ENCODE measurements around the gene LRP1B.

LRP1B gene

GRCh38 chr2:141928476-141928875 is 202.3 kb downstream of the LRP1B start:
- TF ChIP-seq CTCF (conservative IDR thresholded peaks at IDR 0.05), result no peak
- no peak overlapping the region for H3K27ac ChIP-seq

GRCh38 chr2:141927536-141927935 is 203.3 kb downstream of the LRP1B start:
- no peak overlapping the region for H3K27ac ChIP-seq
- TF ChIP-seq CTCF (conservative IDR thresholded peaks at IDR 0.05), result no peak

GRCh38 chr2:141925511-141925910 is 205.3 kb downstream of the LRP1B start:
- TF ChIP-seq CTCF (conservative IDR thresholded peaks at IDR 0.05), result no peak
- H3K27ac ChIP-seq, result no peak overlapping the region

DNA sequence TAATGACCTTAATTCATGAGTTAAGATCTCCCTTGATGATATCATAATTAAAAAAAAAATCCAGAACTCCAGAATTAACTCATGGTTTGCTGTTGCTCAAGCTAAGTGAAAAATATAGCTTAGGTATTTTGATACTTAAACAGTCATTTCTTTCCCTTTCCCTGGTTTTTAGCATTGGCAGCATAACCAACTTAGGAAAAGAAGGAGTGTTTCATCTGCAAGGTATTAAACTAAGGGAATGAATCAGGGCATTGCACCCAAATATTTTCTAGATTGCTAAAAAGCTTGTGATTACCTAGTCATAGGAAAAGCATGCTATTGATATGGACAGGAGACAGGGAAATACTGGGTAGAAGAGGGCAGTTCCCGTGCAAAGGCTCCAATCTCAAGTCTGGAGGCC is 207.2 kb downstream of the LRP1B start:
- no peak for TF ChIP-seq CTCF (conservative IDR thresholded peaks at IDR 0.05)
- no peak overlapping the region for H3K27ac ChIP-seq

- peak; percentile 75 for TF ChIP-seq CTCF (conservative IDR thresholded peaks at IDR 0.05)
- no peak overlapping the region for H3K27ac ChIP-seq
Measured at GRCh38 chr2:141911485-141912066, 219.2 kb downstream of the LRP1B start.

DNA sequence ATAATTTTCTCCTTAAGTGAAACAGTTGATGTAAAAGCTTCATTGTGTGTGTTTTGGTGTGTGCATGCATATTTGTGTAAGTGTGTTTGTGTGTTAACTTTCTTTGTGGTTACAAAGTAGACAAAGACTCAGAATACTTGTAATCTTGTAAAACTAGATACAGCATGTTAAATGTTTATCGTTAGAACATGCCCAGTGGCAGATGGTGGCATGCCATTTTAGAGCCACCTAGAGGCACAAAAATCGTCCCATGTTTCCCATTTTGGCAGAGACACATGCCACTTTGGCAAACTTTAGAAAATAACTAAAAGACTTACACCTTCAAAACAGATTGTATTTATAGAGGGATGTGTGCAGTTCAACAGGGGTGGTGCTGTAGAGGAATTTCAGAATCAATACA is 224.1 kb downstream of the LRP1B start:
- peak; percentile 71 for TF ChIP-seq CTCF (conservative IDR thresholded peaks at IDR 0.05)
- peak overlapping the region; percentile 34 for H3K27ac ChIP-seq

- TF ChIP-seq CTCF (conservative IDR thresholded peaks at IDR 0.05), result no peak
- H3K27ac ChIP-seq, result no peak overlapping the region
Measured at GRCh38 chr2:141900826-141901225, 230.0 kb downstream of the LRP1B start.
